NCI-H748 (cell line): ENCODE results near the gene FCHSD2.
A peak's percentile ranks its signal among the peaks of the same experiment; 100 is the strongest.

Source experiments
- DNase-seq: peaks from one replicate; lab custom pipeline; 2025; ENCODE audit not compliant: unreplicated experiment; lab: John Stamatoyannopoulos, UW

The FCHSD2 gene

DNA sequence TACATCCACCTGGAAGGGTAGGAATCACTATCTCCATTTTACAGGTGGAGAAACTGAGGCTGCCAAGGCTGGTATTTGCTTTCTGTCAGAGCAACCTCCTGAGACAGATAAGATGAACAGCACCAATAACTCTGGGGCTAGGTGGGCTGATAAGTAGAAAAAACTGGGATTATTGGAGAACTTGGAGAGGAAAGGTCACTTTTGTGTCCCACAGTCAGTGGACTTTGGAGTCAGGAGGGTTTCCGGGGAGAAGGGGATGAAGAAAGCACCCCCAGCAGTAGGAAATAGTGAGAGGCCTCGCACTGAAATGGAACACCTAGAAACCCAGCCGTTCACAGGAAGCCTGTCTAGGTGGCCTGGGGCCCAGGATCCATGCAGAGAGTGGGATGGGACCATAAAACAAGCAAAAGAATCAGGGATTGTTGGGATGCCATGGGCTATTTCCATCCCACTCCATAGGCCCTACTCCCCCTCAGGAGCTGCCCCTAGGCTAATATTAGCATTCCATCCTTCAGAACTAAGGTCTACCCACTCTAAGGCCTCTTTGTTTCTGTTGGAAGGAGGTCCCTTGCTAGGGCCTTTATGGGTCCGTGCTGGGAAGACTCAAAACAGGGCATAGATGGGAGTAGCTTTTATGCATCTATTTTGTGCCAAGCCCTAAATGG lies 31.0 kb upstream of the FCHSD2 start:
- DNase-seq = no peak

DNA sequence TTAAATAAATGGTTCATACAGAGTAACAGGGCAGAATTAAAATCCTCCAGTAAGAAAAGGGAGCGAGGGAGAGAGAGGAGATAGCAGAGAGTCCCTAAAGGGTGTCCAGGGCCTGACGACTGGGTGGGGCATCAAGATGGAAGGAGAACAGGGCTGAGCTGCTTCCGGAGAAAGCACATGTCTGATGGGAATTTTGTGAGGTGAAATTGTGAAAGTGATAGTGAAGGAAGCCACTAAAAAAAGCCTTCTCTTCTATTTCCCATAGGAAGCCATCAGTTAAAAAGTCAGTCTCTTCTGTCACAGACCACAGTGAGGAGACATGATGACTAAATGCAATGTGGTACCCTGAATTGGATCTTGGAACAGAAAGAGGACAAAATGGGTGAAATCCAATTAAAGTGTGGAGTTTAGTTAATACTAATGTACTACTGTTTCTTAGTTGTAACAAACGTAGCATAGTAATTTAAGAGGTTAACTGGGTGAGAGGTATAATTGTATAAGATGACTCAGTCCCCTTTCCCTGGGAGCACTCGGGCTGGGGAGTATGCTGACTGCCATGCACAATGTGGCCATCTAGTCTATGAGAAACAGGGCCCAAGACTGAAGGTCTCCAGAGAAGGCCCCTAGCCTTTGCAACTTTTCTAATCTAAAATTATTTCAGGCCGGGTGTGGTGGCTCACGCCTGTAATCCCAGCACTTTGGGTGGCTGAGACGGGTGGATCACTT lies 29.5 kb upstream of the FCHSD2 start:
- no peak for DNase-seq

DNA sequence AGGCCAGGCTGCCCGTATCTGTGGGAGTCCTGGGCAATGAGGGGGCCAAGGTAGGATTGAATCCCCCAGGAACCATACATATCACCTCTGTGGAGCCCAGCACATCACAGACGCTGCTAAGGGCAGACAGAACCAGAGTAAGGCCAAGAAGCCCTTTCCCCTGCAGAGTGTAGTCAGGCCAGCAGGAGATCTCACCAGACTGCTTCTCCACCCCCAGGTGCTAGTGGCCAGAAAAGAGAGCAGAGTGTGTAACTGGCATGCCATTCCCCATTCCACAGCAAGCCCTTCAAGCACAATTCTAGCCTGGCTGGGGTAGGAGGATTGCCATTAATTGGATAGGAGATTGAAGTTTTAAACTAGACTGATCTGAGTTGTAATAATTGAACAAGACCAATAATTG lies 28.0 kb upstream of the FCHSD2 start:
- DNase-seq = no peak

DNA sequence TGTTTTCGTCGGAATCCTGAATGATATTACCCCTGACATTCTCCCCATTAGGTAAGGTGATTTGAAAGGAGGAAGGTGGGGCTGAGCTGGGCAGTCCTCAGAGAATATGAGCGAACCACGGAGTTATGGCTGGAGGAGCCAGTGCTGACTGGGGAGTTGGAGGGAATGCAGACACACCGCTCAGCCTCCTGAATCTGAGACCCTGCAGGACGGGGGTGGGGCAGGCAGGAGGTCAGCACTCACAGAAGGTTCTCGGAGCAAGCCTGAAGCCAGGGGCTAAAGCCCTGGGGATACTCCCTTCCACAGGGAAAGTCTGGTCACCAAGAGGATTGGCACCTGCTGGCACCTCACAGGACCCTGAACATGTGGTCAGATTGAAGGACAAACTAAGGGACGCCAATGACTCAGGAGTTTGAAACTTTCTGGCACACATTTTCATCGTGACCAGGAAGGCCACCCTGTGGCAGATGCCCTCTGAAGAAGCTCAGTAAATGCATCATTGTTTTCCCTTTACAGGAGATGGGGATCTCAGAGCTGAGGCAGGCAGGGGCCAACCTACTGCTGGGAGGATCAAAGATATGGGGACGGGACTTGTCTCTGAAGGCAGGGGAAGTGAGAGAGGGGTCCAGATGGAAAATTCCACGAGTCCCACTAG lies 26.9 kb upstream of the FCHSD2 start:
- DNase-seq = no peak

DNA sequence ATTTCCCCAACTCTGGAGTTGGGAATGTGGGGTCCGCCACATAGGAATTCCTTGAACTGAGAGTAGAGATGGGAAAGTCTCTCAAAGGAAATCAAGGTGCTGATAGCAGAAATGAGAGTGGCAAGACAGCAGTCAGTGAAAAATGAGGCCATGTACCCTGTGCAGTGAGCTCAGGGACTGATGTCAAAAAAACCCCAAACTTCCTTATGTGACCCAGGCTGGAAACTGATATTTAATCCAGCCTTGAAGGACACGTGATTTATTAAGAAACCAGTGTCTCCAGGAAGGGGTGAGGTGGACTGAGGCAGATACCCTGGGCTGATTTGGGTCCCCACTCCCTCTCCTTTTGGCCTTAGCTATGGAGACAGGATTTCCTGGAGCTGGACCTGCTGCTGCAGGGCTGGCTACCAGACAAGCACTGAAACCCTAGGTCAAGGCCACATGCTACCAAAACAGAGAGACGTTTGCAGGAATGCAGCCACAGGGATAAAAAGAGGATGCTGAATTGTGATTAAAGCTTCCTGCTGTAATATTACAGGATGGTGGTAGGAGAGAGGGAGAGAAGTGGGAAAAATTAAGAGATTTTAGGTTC lies 25.3 kb upstream of the FCHSD2 start:
- no peak for DNase-seq

DNA sequence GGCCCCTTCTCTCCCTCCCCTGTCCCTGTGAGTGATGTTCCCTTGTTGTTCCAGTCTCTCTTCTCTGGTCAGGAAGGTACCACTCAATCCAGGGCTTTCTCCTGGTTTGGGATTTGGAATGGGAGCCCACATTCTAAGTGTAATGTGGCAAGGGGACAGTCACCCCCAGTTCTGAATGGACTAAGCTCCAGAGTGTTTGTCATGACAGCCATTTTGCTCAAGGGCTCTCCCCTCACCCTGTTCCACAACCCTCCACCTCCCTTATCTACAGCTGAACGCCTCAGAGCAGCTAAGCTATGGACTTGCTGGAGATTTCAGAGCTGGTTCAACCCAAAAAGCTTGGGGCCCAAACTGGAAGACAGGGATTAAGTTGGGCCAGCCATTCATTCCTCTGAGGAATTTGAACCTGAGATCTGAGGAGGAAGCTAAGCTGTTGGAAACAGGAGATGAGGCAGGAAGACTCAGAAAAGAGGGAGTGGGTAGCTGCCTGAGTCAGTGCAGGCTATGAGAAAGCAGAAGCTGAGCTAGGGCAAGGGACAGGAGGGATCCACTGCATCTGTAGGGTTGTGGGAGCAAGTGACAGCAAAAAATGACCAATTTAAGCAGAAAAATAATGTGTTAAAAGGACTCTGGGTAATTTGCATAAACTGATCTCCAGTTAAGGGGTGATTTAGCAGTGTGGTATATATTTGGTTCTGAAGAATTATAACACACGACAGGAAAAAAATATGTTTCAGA lies 22.9 kb upstream of the FCHSD2 start:
- DNase-seq = no peak

DNA sequence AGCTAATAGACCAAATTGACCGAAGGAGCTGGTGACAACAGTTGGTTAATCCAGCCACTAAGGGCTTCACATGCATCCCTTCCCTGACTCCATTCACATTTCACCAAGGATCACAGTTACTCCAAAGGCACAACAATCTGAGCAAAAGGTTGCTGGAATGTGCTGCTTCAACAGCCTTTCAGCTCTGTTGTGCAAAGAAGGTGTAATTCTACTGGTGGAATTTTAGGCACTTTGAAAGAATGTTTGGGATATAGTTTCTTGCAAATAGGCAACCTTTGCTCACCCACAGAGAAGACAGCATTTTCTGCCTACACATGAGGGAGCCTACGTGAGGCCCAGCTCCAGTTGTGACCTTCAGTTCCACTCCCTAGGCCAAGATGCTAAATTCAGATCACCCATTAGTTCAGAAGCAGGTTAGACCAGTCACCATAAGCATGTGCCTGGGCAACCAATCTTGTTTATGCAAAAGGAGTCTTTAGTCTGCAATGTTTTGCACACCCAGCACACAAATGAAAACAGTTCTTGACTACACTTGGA lies 21.6 kb upstream of the FCHSD2 start:
- DNase-seq = no peak

DNA sequence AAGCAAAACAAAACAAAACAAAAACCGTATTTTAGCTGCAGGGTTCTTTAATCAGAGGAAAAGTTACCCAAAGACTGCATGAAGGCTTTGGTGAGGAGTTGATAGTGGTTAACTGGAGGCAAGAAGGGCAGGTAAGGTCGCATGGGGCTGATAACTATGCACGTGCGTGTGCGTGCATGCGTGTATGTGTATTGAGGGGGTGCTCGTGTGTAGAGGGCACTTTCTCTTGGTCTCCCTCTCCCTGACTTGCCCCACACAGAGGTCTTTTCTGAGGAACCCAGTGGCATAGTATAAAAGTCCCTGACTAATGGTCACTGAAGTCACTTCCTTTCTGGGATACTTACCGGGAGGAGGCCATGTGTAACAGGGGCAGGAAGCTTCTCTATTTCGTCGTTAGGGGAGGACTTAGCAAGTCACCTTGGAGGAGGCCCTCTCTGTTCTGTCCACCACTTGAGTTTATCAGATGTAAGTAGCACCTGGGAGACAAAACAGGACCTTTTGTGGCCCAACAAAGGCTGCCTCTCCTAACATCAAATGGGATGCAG lies 20.1 kb upstream of the FCHSD2 start:
- DNase-seq = no peak

DNA sequence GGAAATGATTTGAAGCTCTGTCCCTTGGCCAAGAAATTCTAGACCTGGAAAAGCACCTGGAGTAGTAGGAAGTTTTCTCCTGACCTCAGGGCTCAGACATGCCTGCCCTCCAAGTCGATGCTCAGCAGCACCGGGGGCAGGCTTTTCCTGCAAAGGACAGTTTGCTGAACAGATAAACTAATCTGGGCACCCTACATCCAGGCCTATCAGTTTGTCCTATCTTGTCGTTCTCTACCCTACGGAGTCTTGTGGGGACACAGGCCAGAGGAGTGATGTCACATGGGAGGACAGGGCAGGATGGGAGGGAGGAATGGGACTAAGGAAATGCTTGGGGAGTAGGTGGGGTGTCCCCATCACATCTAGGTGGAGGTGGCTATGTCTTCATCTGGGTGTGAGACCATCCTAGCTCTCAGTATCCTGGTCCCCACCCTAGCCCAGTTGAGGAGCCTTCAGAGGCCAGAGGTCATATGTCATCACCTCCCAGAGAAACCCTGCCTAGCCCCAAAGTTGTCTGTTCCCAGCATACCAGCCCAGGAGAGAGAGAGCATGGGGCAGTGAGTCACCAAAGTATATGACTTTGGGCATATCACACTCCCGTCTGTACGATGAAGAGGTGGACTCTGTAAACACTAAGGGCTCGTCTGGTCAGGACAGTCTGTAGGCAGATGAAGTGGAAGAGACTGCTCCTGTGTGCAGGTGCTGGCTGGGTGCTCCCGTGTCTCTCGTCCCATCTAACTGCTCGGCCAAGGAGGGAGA lies 18.1 kb upstream of the FCHSD2 start:
- no peak for DNase-seq

DNA sequence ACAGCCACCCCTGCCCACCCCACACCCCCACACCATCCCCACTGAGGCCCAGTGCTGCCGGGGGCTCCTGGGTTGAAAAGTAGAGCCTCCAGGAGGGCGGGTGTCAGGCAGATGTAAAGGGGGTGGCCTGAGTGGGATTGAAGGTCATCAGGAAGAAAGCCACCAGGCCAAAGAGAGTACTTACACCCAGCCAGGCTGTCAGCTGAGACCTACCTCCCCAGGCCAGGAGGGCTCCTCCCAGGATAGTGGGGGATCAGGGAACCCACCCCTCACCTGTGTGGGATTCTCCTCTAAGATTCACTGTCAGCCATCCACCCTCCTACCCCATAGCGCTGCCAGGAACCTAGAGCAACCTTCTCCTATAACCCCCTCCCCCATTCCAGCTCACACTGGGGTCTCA lies 17.2 kb upstream of the FCHSD2 start:
- no peak for DNase-seq

DNA sequence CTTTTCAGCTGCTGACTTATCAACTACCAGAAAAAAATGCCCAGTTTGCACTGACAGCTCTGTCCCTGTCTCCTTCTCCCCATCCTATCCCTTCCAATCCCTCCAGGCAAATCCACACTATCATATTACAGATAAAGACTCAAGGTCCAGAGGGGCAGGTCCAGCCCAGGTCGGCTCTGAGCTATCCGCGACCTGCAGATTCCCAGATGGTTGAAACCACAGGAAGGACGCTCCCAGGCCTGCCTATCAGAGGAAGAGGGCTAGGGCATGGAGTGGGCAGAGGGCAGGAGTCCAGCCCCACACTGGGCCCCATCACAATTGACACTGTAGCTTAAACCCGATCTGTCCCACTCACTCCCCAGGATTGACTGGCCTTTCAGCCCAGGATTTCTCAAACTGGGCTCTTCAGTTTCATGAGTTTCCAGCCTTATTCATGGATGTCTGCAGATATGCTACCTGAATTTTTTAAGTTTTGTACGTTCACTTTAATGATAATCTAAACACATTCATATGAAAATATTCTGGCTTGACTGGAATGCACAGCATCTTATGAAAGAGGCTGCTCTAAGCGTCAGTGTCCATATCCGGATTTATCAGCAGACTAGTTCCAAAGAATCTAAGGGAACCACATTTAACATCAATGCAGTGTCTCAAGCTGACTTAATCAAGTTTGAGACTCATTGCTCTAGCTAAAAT lies 16.4 kb upstream of the FCHSD2 start:
- no peak for DNase-seq

DNA sequence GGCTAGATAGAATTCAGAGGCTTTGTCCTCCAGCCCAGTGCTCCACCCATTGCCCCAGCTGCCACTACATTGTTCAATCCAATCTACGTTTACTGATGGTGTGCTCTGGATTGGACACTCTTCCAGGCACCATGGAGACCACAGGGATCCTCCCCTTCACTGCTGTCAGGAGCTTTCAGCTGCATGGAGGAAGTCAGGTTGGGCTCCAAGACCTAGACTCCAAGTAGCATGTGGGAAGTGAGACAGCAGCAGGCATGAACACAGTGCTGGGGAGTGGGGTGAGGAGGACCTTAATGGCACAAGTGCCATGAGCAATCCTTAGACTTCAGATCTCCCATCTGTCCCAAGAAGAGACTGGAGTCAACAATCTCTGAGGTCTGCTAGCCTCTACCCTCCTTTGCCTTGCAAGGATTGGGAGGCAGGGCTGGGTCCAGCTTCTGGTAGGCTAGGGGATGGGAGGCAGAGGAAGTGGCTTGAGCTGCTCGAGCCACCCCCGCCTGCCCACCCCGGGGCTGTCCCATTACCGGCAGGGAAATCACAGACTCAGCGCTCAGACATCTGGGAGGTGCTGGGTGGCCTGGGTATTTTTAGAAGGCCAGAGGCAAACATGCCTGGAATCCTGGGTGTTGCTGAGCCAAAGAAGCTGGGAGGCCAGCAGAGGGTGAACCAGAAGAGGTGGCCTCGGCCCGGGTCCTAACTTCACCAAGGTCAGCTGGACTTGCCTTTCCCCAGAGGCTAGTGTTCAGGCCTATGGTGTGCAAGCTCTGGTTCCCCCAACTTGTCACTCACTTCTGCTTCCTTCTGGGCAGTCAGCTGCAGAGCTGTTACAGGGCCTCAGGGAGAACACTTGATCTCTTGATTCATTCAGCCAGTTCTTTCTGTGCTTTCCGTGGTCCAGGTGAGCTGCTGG lies 15.2 kb upstream of the FCHSD2 start:
- DNase-seq = peak; percentile 18

DNA sequence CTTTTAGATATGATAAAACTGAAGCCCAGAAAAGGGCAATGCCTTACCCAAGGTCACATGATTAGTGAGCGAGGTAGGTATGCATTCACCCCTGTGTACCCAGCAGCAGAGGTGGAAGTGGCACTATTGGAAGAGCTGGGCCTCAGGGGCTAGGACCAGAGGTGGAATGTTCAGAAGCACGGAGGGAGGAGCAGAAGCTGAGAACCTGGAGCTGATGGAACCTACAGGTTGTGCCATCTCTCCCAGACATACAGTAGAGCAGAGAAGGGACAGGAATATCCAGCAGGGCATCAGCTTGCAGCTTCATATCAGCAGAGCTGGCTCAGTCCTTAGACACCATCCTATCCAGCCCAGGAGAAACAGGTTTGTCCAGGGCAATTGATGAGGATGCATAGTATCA lies 14.6 kb upstream of the FCHSD2 start:
- no peak for DNase-seq

DNA sequence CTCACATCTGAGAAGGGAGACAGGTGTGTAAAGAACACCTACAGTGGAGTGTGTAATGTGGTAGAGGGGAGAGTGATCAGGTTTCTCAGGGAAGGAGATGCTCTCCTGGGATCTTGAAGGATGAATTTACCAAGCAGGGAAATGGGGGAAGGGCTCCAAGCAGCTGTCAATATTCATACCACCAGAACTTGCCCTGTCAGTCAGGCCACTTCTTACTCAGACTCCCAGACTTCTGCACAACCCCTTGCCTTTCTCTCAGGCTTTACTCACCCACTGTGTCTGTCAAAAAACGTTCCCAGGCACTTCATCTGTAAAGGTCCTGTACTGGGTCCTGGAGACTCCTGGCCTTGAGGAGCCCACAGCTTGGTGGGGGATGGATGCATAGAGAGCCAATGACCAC lies 14.0 kb upstream of the FCHSD2 start:
- DNase-seq = no peak

DNA sequence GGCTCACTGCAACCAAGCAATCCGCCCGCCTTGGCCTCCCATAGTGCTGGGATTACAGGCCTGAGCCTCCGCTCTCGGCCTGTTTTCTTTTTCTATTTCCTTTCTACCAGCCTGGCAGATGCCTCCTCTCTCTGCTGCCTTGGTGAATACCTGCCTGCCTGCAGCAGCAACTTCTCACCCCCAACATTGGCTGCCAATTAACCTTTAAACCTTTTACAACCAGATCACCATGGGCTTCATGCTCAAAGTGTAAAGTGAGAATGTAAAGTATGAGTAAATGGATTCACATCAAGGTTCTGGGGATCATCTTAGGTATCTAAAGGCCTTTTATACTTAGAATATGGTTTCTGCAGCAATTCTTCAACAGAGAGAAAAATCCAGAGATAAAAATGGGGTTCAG lies 13.0 kb upstream of the FCHSD2 start:
- DNase-seq = no peak

DNA sequence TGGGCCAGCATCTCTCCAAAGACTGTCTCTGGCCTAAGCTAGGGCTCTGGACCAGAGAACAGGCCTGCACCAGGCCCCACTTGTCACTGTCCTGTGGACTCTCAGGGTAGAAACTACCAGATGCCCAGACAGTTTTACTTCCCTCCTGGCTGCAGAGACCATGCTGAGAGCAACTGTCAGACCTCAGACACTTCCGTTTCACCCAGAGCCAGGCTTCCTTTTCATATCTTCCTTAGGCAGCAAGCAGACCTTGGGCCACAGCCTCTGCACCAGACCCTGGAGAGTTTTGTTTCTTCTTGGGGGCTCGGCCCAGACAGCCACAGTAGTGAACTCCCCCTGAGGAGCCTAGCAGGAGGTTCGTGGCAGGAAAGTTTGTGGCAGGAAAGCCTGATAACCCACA lies 12.1 kb upstream of the FCHSD2 start:
- DNase-seq = no peak

DNA sequence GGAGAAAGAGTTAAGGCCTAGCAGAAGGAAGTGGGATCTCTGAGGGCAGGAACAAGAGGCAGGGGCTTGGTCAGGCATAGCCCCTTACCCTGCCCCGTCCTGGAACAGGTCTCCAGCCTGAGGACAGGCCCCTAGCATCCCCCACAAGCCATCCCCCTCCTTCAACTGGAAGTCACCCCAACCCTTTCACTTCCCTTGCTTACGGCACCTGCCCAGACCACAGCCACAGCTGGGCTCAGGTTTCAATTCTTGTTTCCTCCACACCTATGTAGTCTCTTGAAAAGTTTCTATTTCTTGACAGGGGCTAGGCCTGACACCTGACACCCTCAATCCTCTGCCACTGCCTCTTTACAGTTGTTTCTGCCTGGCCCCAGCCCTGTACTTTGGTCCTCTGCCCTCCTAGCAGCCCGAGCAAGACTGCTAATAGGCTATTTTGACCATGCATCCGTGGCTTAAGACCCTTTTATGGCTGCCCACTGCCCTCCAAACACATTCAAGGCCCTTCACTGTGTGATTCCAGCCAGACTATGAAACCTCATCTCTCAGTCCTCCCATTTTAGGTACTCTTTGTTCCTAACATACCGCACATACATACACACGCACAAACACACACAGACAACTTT lies 10.9 kb upstream of the FCHSD2 start:
- DNase-seq = no peak
